A549 (cell line): ENCODE data around the gene CDIPT. TPM values are rescaled to one million over a fixed set of nuclear protein-coding genes. Genes with fewer than 3 reads are reported as not detected.

Source experiments
- ATAC-seq, 2 experiments: fragments of 200-7000 bp in 1 of 2; fragments of >200 bp in 1 of 2; cut with Nextera tagmentation in 1 of 2; cut with Tn5 transposase in 1 of 2; 3 replicates each; pipeline versions ENCODE4 v1.8.0 to v1.9.1; 2018 to 2020; ENCODE audit warnings: mild to moderate bottlenecking in 1 of 2, moderate library complexity in 1 of 2
- CTCF ChIA-PET: fragments of 300-600 bp; sonication (Branson Sonifier 250); formaldehyde crosslinking; extraction: SDS; loops from one replicate; lab custom pipeline; 2021; ENCODE audit warnings: antibody characterized with exemption, inconsistent platforms; lab: Yijun Ruan, JAX
- POLR2A ChIA-PET: fragments of 350-600 bp; formaldehyde crosslinking; extraction: SDS; loops from one replicate; lab custom pipeline; 2021; ENCODE audit warnings: antibody characterized with exemption, inconsistent platforms; lab: Yijun Ruan, JAX
- DNase-seq, 2 experiments: peaks; one replicate each; pipeline versions ENCODE4 v3.0.0 to v3.0.0-alpha.2; 2011 to 2016; ENCODE audit warnings: low read depth in 1 of 2, low spot score in 1 of 2
- FAIRE-seq: peaks from 2 replicates; lab custom pipeline; 2011; peaks lifted over from hg19 to GRCh38; lab: Jason Lieb, UNC
- H3K27ac ChIP-seq, 2 experiments: fragments of >200 bp; sonication (Bioruptor Twin); formaldehyde crosslinking; 3 replicates each; pipeline ENCODE4 v1.5.1; 2016 to 2017
- H3K4me1 ChIP-seq: fragments of >200 bp; sonication (Bioruptor Twin); formaldehyde crosslinking; 3 replicates; pipeline ENCODE4 v1.6.1; 2016
- H3K4me2 ChIP-seq: fragments of >200 bp; sonication (Bioruptor Twin); formaldehyde crosslinking; 3 replicates; pipeline ENCODE4 v1.6.1; 2016
- H3K4me3 ChIP-seq: fragments of >200 bp; sonication (Bioruptor Twin); formaldehyde crosslinking; 3 replicates; pipeline ENCODE4 v1.5.1; 2016
- H3K9me3 ChIP-seq: fragments of >200 bp; sonication (Bioruptor Twin); formaldehyde crosslinking; 3 replicates; pipeline ENCODE4 v1.6.1; 2016
- ATOH8 ChIP-seq: fragments of 250-450 bp; sonication (Bioruptor Pico); IDR thresholded peaks from 2 replicates; pipeline ENCODE4 v1.5.0; 2020; ENCODE audit warnings: low read depth, mild to moderate bottlenecking, moderate library complexity
- EHMT2 ChIP-seq: fragments of 200-600 bp; sonication (generic); IDR thresholded peaks from 2 replicates; pipeline ENCODE4 v1.6.1; 2016; ENCODE audit warnings: antibody characterized with exemption, low read depth, mild to moderate bottlenecking, moderate library complexity
- FOSB ChIP-seq: fragments of 250-450 bp; sonication (Bioruptor Pico); IDR thresholded peaks from 2 replicates; pipeline ENCODE4 v1.5.0; 2020; ENCODE audit warnings: mild to moderate bottlenecking, moderate library complexity
- HDAC2 ChIP-seq: fragments of 200-600 bp; sonication (generic); IDR thresholded peaks from 2 replicates; pipeline ENCODE4 v1.6.1; 2016
- HES2 ChIP-seq: fragments of >200 bp; sonication (Bioruptor Twin); formaldehyde crosslinking; IDR thresholded peaks from 2 replicates; pipeline ENCODE4 v1.6.1; 2016
- HMGXB4 ChIP-seq: fragments of 250-450 bp; sonication (Bioruptor Pico); IDR thresholded peaks from 2 replicates; pipeline ENCODE4 v1.5.0; 2021; ENCODE audit warnings: mild to moderate bottlenecking, moderate library complexity, borderline replicate concordance
- HOXA7 ChIP-seq: fragments of 250-450 bp; sonication (Bioruptor Pico); IDR thresholded peaks from 2 replicates; pipeline ENCODE4 v1.5.0; 2020; ENCODE audit warnings: mild to moderate bottlenecking, moderate library complexity
- HOXB13 ChIP-seq: fragments of 250-450 bp; sonication (Bioruptor Pico); IDR thresholded peaks from 2 replicates; pipeline ENCODE4 v1.5.0; 2020; ENCODE audit warnings: low read depth, mild to moderate bottlenecking, moderate library complexity
- KDM5A ChIP-seq: fragments of 200-600 bp; sonication (generic); IDR thresholded peaks from 2 replicates; pipeline ENCODE4 v1.6.1; 2016; ENCODE audit warnings: antibody characterized with exemption, mild to moderate bottlenecking
- MAX ChIP-seq: IDR thresholded peaks from 2 replicates; pipeline ENCODE4 v1.6.1; 2012
- NFE2L2 ChIP-seq: fragments of 150-350 bp; conservative IDR thresholded peaks from 2 replicates; pipeline ENCODE4 v1.6.1; 2014; ENCODE audit warnings: low read length
- NPAS2 ChIP-seq: fragments of 250-450 bp; sonication (Bioruptor Pico); IDR thresholded peaks from 2 replicates; pipeline ENCODE4 v1.8.0; 2022; ENCODE audit warnings: mild to moderate bottlenecking, moderate library complexity, borderline replicate concordance
- PHF8 ChIP-seq: fragments of 200-600 bp; sonication (generic); IDR thresholded peaks from 2 replicates; pipeline ENCODE4 v1.6.1; 2016; ENCODE audit warnings: low read depth, mild to moderate bottlenecking, antibody characterized with exemption, moderate library complexity, borderline replicate concordance
- RAD21 ChIP-seq, 2 experiments: fragments of >200 bp in 1 of 2; sonication (Bioruptor Twin) in 1 of 2; formaldehyde crosslinking in 1 of 2; IDR thresholded peaks in 1 of 2; conservative IDR thresholded peaks in 1 of 2; 2 replicates in 1 of 2; 3 replicates in 1 of 2; pipeline ENCODE4 v1.6.1; 2012 to 2018; ENCODE audit warnings: inconsistent platforms in 1 of 2
- RCOR1 ChIP-seq: fragments of 150-350 bp; IDR thresholded peaks from 2 replicates; pipeline ENCODE4 v1.6.1; 2014; ENCODE audit warnings: antibody characterized with exemption, low read length, low read depth
- RFX5 ChIP-seq: fragments of 450-650 bp; IDR thresholded peaks from 2 replicates; pipeline ENCODE4 v1.7.1; 2014; ENCODE audit warnings: antibody characterized with exemption, mild to moderate bottlenecking, moderate library complexity
- RNF2 ChIP-seq: fragments of 200-600 bp; sonication (generic); IDR thresholded peaks from 2 replicates; pipeline ENCODE4 v1.6.1; 2016; ENCODE audit warnings: low read depth, mild to moderate bottlenecking, antibody characterized with exemption, moderate library complexity, borderline replicate concordance
- SREBF2 ChIP-seq: fragments of 450-650 bp; IDR thresholded peaks from 2 replicates; pipeline ENCODE4 v1.6.1; 2014; ENCODE audit warnings: mild to moderate bottlenecking, moderate library complexity
- ZC3H11A ChIP-seq: fragments of 450-650 bp; IDR thresholded peaks from 2 replicates; pipeline ENCODE4 v1.6.1; 2014; ENCODE audit warnings: antibody characterized with exemption, mild to moderate bottlenecking
- ZFP36 ChIP-seq: fragments of 450-650 bp; IDR thresholded peaks from 2 replicates; pipeline ENCODE4 v1.6.1; 2014; ENCODE audit warnings: borderline replicate concordance; ENCODE audit not compliant: partially characterized antibody
- ZNF302 ChIP-seq: fragments of 250-450 bp; sonication (Bioruptor Pico); IDR thresholded peaks from 2 replicates; pipeline ENCODE4 v1.9.0; 2021; ENCODE audit warnings: inconsistent platforms, mild to moderate bottlenecking, moderate library complexity
- WGBS: methylation state at CpG from one replicate; pipeline ENCODE4 v1.1.6; 2017; ENCODE audit errors: missing lambda C conversion rate; 5-methylcytosine and 5-hydroxymethylcytosine counted together
- polyA plus RNA-seq, 4 experiments: library from polyadenylated mRNA; depleted of rRNA in 3 of 4; stranded (reverse); fragments of >200 nt; fragmentation: RNase III in 1 of 4; extraction: RNeasy Plus Mini Kit Qiagen cat#74134 plus additional on column Dnase treatment in 1 of 4; gene quantifications; 2 replicates in 3 of 4; 3 replicates in 1 of 4; pipeline ENCODE4 v1.2.3, GENCODE V29; 2011 to 2017

CDIPT gene
- polyA plus RNA-seq, 2 of the 4 experiments (the other 2 are of a cell fraction) = 64.0 to 72.1 TPM

- ChIA-PET CTCF (interaction anchor here (1.1 to 6.0 kb wide), 2 partner anchors 10 to 17 kb away, joined by 3 to 40 read pairs; no protein-coding TSS in a partner anchor), POLR2A (no interaction called here)
- H3K4me1 ChIP-seq = peaks cover 15% of the 10 kb centered on the region
- no peak for ATAC-seq
- H3K9me3 ChIP-seq = no peaks in the 10 kb centered on the region
- no peak overlapping the region for H3K4me2 ChIP-seq
- 91% methylated on average over 16 of the region's 19 CpGs for WGBS
- H3K4me3 ChIP-seq = no peak overlapping the region
- no peak for TF ChIP-seq ZFP36
- TF ChIP-seq NFE2L2 = no peak
- no peak for TF ChIP-seq HOXA7 (CRISPR knock-in tag)
- TF ChIP-seq RNF2 = no peak
- TF ChIP-seq HOXB13 (CRISPR knock-in tag) = no peak
- no peak for TF ChIP-seq HES2
- TF ChIP-seq RCOR1 = no peak
- no peak for TF ChIP-seq KDM5A
- H3K27ac ChIP-seq = no peak overlapping the region
- FAIRE-seq = no peak
- no peak for DNase-seq
Observed at GRCh38 chr16:29858974-29859373, 4.1 kb downstream of the CDIPT start.

- Histone ChIP-seq H3K27ac (no peak overlapping the region), H3K9me3 (no peaks in the 10 kb centered on the region), H3K4me3 (no peak overlapping the region), H3K4me2 (no peak overlapping the region), H3K4me1 (peaks cover 11% of the 10 kb centered on the region; the same call in 2 of the 3 replicates)
- FAIRE-seq (no peak), DNase-seq (no peak), ATAC-seq (no peak)
- CTCF ChIA-PET = interaction anchor here (1.1 to 6.0 kb wide), 3 partner anchors 9 to 17 kb away, joined by 3 to 40 read pairs (median 3); no protein-coding TSS in a partner anchor
- POLR2A ChIA-PET = no interaction called here
- no peak for TF ChIP-seq RAD21 (conservative IDR thresholded peaks at IDR 0.05 in 1 of 2, IDR thresholded peaks at IDR 0.05 in 1 of 2)
- no peak for TF ChIP-seq HDAC2
- TF ChIP-seq ZNF302 (CRISPR knock-in tag) = no peak
- no peak for TF ChIP-seq PHF8
- no peak for TF ChIP-seq HMGXB4 (CRISPR knock-in tag)
- TF ChIP-seq SREBF2 = no peak
- no peak for TF ChIP-seq MAX
- no peak for TF ChIP-seq FOSB
- TF ChIP-seq ATOH8 = no peak
- no peak for TF ChIP-seq ZC3H11A
- TF ChIP-seq NPAS2 (CRISPR knock-in tag) = no peak
- TF ChIP-seq RFX5 = no peak
- TF ChIP-seq EHMT2 = no peak
- WGBS = 85% methylated on average over 10 of the region's 10 CpGs
Observed at GRCh38 chr16:29858149-29858849, 4.7 kb downstream of the CDIPT start.
